GM12891 (cell line): ENCODE results near the gene GPC5.

Source experiments
- DNase-seq: peaks from one replicate; pipeline ENCODE4 v3.0.0; 2011; ENCODE audit warnings: low spot score; ENCODE audit not compliant: insufficient read length
- FAIRE-seq: peaks from 2 replicates; lab custom pipeline; 2011; peaks lifted over from hg19 to GRCh38; lab: Jason Lieb, UNC
- PAX5 ChIP-seq: IDR thresholded peaks from 2 replicates; pipeline ENCODE4 v1.6.1; 2011; ENCODE audit warnings: low read length, moderate library complexity, mild to moderate bottlenecking; ENCODE audit not compliant: insufficient read depth, severe bottlenecking
- POLR2A ChIP-seq: IDR thresholded peaks from 2 replicates; pipeline ENCODE4 v1.6.1; 2011; ENCODE audit warnings: low read depth, low read length, control low read depth
- POLR2AphosphoS5 ChIP-seq: IDR thresholded peaks from 2 replicates; pipeline ENCODE4 v1.6.1; 2011; ENCODE audit warnings: low read depth, low read length, control low read depth
- POU2F2 ChIP-seq: IDR thresholded peaks from 2 replicates; pipeline ENCODE4 v1.6.1; 2011; ENCODE audit warnings: low read depth, mild to moderate bottlenecking, control low read depth, low read length, moderate library complexity
- SPI1 ChIP-seq: IDR thresholded peaks from 2 replicates; pipeline ENCODE4 v1.6.1; 2011; ENCODE audit warnings: low read depth, low read length, control low read depth
- TAF1 ChIP-seq: IDR thresholded peaks from 2 replicates; pipeline ENCODE4 v1.6.1; 2011; ENCODE audit warnings: low read depth, low read length, control low read depth

The GPC5 gene

GRCh38 chr13:92126399-92126798, 728.0 kb downstream of the GPC5 start:
- no peak for TF ChIP-seq POU2F2
- no peak for TF ChIP-seq POLR2AphosphoS5
- no peak for TF ChIP-seq PAX5
- no peak for TF ChIP-seq POLR2A
- TF ChIP-seq SPI1, result no peak
- no peak for TF ChIP-seq TAF1
- no peak for DNase-seq
- no peak for FAIRE-seq

DNA sequence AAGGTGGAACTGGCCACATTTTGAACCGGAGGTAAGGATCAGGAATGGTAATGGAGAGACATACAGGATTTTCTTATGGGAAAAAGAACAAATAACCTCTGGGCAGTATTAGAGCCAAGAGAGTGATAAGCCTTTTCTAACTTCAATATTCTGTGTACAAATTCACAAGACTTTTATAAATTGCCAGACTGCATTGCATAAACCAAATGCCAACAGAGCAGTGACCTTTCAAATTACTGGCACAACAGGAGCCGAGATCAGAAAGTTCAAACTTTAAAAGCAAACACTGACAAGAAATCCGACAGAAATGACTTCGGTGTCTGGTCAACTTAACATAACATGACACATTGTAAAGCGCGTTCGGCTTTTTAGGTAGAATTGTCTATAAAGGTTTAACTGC, 737.1 kb downstream of the GPC5 start:
- FAIRE-seq (no peak), DNase-seq (no peak)
- TF ChIP-seq PAX5 (no peak), POU2F2 (no peak), SPI1 (no peak), TAF1 (no peak), POLR2A (no peak), POLR2AphosphoS5 (no peak)

DNA sequence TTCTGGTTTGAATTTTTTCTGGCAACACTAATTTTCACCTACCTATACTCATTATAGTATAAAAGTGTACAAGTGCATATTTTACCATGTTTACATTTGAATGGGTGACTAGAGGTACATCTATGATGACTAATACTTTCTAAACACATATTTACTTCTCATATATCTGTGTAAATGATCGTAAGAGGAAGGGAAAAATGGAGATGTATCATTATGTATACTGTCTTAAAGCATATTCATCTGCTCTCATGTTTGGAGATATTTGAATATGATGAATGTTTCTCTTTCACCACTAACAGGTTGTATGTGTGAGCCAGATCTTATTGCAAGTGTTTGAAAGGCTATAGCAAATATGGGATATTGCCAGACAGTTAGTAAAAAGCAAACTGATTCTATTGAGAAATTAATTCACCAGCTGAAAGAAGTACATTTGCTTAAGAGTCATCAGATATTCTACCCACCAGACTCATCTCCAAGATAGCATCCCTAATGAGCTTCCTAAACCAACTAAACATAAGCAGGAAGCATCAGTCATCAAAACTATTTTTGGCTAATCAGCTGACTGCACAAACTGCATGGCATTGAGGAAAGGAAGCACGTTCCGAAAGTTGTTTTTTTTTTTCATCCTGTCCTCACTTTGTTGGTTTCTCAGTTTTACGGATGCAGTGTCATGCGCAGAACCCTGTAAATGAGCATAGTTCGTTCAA, 738.2 kb downstream of the GPC5 start:
- FAIRE-seq (no peak), DNase-seq (no peak)
- TF ChIP-seq POLR2AphosphoS5 (no peak), SPI1 (no peak), TAF1 (no peak), POLR2A (no peak), POU2F2 (no peak), PAX5 (no peak)

DNA sequence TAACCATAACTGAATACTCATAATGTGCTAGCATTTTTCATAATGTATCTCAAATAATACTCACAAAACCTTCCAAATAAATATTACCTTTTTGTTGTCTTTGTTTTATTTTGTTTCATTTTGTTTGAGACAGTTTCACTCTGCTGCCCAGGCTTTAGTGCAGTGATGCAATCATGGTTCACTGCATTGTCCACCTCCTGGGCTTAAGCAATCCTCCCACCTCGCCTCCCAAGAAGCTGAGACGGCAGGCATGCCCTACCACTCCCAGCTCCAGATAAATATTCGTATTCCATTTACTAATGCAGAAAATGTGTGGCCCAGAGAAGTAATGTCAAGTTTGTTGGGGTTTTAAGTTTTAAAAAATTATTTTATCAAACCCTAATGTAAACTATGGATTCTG, 739.1 kb downstream of the GPC5 start:
- TF ChIP-seq POU2F2 (no peak), POLR2A (no peak), PAX5 (no peak), TAF1 (no peak)
- FAIRE-seq (no peak), DNase-seq (no peak)

DNA sequence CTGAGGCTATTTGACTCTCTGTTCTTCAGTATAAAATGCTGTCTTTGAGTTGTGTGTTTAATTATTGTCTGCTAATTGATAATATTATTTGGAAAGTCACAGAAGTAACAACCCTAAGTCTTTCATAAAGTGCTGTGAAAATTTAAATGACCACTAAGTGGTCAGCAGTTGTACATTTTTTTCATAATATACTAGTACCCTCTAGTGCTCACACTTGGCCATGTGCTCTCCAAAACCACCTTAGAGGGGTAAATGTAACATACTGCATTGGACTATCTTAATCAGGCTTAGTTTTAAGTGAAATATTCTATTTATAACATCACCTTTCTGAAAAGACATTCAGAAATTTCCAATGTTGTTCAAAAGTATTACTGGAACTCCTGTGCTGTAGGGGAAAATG, 745.3 kb downstream of the GPC5 start:
- DNase-seq (no peak), FAIRE-seq (no peak)

DNA sequence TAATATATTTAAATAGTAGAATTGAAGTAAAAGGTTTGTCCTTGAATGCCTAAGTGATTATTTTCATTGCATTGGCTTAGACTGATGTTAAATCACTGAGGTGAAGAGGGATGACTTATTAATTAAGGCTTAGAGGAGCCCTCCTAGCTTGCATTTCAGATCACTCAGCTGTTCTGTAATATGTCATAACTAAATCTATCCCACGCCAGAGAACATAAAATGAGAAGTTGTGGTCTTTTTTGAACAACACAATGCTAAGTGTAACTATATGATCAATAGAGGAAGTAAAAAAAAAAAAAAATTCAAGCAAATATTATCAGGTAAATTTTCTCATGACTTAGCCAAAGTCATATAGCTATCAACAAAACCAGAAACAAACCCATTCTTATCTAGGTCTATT, 752.2 kb downstream of the GPC5 start:
- TF ChIP-seq PAX5 (no peak), POLR2AphosphoS5 (no peak), POLR2A (no peak), POU2F2 (no peak), SPI1 (no peak), TAF1 (no peak)
- DNase-seq (no peak), FAIRE-seq (no peak)

More for the DNA sequence above, 745.3 kb downstream of the GPC5 start:
- TF ChIP-seq PAX5 (no peak), TAF1 (no peak), POU2F2 (no peak), POLR2A (no peak), POLR2AphosphoS5 (no peak), SPI1 (no peak)

GRCh38 chr13:92158346-92158745, 759.9 kb downstream of the GPC5 start:
- DNase-seq (no peak), FAIRE-seq (no peak)
- TF ChIP-seq POLR2A, result no peak
- TF ChIP-seq PAX5, result no peak
- no peak for TF ChIP-seq TAF1
- no peak for TF ChIP-seq SPI1
- TF ChIP-seq POU2F2, result no peak
- no peak for TF ChIP-seq POLR2AphosphoS5

DNA sequence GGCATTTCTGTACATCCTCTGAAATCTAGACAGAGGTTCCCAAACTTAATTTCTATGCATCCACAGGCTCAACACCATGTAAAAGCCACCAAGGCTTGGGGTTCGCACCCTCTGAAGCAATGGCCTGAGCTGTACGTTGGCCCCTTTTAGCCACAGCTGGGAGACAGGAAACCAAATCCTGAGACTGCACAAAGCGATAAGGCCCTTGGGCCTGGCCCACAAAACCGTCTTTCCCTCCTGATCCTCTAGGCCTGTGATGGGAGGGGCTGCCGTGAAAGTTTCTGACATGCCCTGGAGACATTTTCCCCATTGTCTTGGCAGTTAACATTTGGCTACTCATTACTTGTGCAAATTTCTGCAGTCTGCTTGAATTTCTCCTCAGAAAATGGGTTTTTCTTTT, 766.4 kb downstream of the GPC5 start:
- no peak for DNase-seq
- TF ChIP-seq POLR2A, result no peak
- TF ChIP-seq TAF1, result no peak
- TF ChIP-seq POLR2AphosphoS5, result no peak
- no peak for TF ChIP-seq SPI1
- TF ChIP-seq POU2F2, result no peak
- TF ChIP-seq PAX5, result no peak
- FAIRE-seq, result no peak

GRCh38 chr13:92172191-92172590, 773.8 kb downstream of the GPC5 start:
- no peak for TF ChIP-seq SPI1
- no peak for TF ChIP-seq POU2F2
- TF ChIP-seq TAF1, result no peak
- no peak for TF ChIP-seq POLR2AphosphoS5
- no peak for TF ChIP-seq PAX5
- TF ChIP-seq POLR2A, result no peak
- DNase-seq (no peak), FAIRE-seq (no peak)
